Loucy (cell line): ENCODE results near the gene CNNM1.

Source experiments
- H2AFZ ChIP-seq: fragments of 200-600 bp; sonication (generic); 2 replicates; pipeline ENCODE4 v1.6.0; 2016; ENCODE audit warnings: antibody characterized with exemption, mild to moderate bottlenecking, low read length, moderate library complexity
- H3F3A ChIP-seq: fragments of 200-600 bp; 2 replicates; pipeline ENCODE4 v1.6.0; 2016; ENCODE audit warnings: antibody characterized with exemption, low read depth, mild to moderate bottlenecking
- H3K27me3 ChIP-seq: fragments of 200-600 bp; sonication (generic); 2 replicates; pipeline ENCODE4 v1.6.1; 2014; ENCODE audit warnings: low read length, mild to moderate bottlenecking; ENCODE audit not compliant: insufficient read depth, poor library complexity, severe bottlenecking
- H3K36me3 ChIP-seq: fragments of 200-600 bp; sonication (generic); 2 replicates; pipeline ENCODE4 v1.6.1; 2016; ENCODE audit warnings: low read length; ENCODE audit not compliant: insufficient read depth
- H3K4me1 ChIP-seq: fragments of 200-600 bp; sonication (generic); 2 replicates; pipeline ENCODE4 v1.5.1; 2014; ENCODE audit warnings: low read length, mild to moderate bottlenecking; ENCODE audit not compliant: insufficient read depth, poor library complexity, severe bottlenecking
- H3K4me2 ChIP-seq: fragments of 200-600 bp; sonication (generic); 2 replicates; pipeline ENCODE4 v1.6.0; 2014; ENCODE audit warnings: antibody characterized with exemption, low read length, low read depth, mild to moderate bottlenecking; ENCODE audit not compliant: poor library complexity, severe bottlenecking
- H3K4me3 ChIP-seq: fragments of 200-600 bp; sonication (generic); 2 replicates; pipeline ENCODE4 v1.5.1; 2014; ENCODE audit warnings: low read length, mild to moderate bottlenecking, mixed read lengths; ENCODE audit not compliant: poor library complexity, severe bottlenecking
- H3K79me2 ChIP-seq: fragments of 200-600 bp; sonication (generic); 2 replicates; pipeline ENCODE4 v1.6.1; 2014; ENCODE audit warnings: low read length; ENCODE audit not compliant: insufficient read depth
- H3K9ac ChIP-seq: fragments of 200-600 bp; sonication (generic); 2 replicates; pipeline ENCODE4 v1.6.0; 2014; ENCODE audit warnings: mild to moderate bottlenecking, low read depth, low read length, moderate library complexity; ENCODE audit not compliant: poor library complexity, severe bottlenecking
- H3K9me2 ChIP-seq: fragments of 200-600 bp; sonication (generic); replicated peaks from 2 replicates; pipeline ENCODE4 v1.6.1; 2016; ENCODE audit warnings: low read depth, low read length, mixed read lengths
- H3K9me3 ChIP-seq: fragments of 200-600 bp; sonication (generic); 2 replicates; pipeline ENCODE4 v1.6.1; 2014; ENCODE audit warnings: mild to moderate bottlenecking, antibody characterized with exemption, low read length, low read depth; ENCODE audit not compliant: insufficient read depth
- H4K20me1 ChIP-seq: fragments of 200-600 bp; sonication (generic); 2 replicates; pipeline ENCODE4 v1.6.0; 2014; ENCODE audit warnings: antibody characterized with exemption, low read length, mild to moderate bottlenecking; ENCODE audit not compliant: insufficient read depth, poor library complexity, severe bottlenecking
- CTCF ChIP-seq: fragments of 200-600 bp; sonication (generic); conservative IDR thresholded peaks from 2 replicates; pipeline ENCODE4 v1.5.1; 2014; ENCODE audit warnings: mild to moderate bottlenecking, antibody characterized with exemption, low read length
- EZH2phosphoT487 ChIP-seq: fragments of 200-600 bp; IDR thresholded peaks from 2 replicates; pipeline ENCODE4 v1.6.1; 2018; ENCODE audit warnings: antibody characterized with exemption, mild to moderate bottlenecking, moderate library complexity, borderline replicate concordance

The CNNM1 gene

GRCh38 chr10:99369551-99369950 lies 40.4 kb downstream of the CNNM1 start:
- TF ChIP-seq EZH2phosphoT487 (no peak), CTCF (no peak)
- H3K9me2 ChIP-seq: no peaks in the 10 kb centered on the region
- H3K27me3 ChIP-seq: no peaks in the 10 kb centered on the region
- no peaks in the 10 kb centered on the region for H3F3A ChIP-seq
- no peaks in the 10 kb centered on the region for H3K4me1 ChIP-seq
- no peak overlapping the region for H2AFZ ChIP-seq
- H3K4me3 ChIP-seq: no peak overlapping the region
- no peak overlapping the region for H3K9ac ChIP-seq
- H3K4me2 ChIP-seq: no peak overlapping the region
- H3K79me2 ChIP-seq: no peaks in the 10 kb centered on the region
- H3K9me3 ChIP-seq: no peaks in the 10 kb centered on the region
- H3K36me3 ChIP-seq: no peaks in the 10 kb centered on the region
- H4K20me1 ChIP-seq: no peaks in the 10 kb centered on the region

- Histone ChIP-seq H3F3A (no peaks in the 10 kb centered on the region), H3K4me1 (no peaks in the 10 kb centered on the region), H3K9me3 (no peaks in the 10 kb centered on the region), H4K20me1 (no peaks in the 10 kb centered on the region), H3K4me2 (peak overlapping the region; percentile 46), H2AFZ (no peak overlapping the region), H3K9ac (no peak overlapping the region), H3K9me2 (no peaks in the 10 kb centered on the region), H3K27me3 (no peaks in the 10 kb centered on the region), H3K79me2 (no peaks in the 10 kb centered on the region), H3K4me3 (no peak overlapping the region), H3K36me3 (no peaks in the 10 kb centered on the region)
- TF ChIP-seq EZH2phosphoT487: no peak
- peak; percentile 73 for TF ChIP-seq CTCF
Measured at GRCh38 chr10:99370993-99371392, 41.8 kb downstream of the CNNM1 start.

- H3K27me3 ChIP-seq: no peaks in the 10 kb centered on the region
- no peak for TF ChIP-seq EZH2phosphoT487
- TF ChIP-seq CTCF: no peak
- H3K9me2 ChIP-seq: no peaks in the 10 kb centered on the region
- no peaks in the 10 kb centered on the region for H3K36me3 ChIP-seq
- H3K4me1 ChIP-seq: no peaks in the 10 kb centered on the region
- H3K79me2 ChIP-seq: no peaks in the 10 kb centered on the region
- H2AFZ ChIP-seq: no peak overlapping the region
- H4K20me1 ChIP-seq: no peaks in the 10 kb centered on the region
- H3K4me2 ChIP-seq: no peak overlapping the region
- H3F3A ChIP-seq: no peaks in the 10 kb centered on the region
- no peaks in the 10 kb centered on the region for H3K9me3 ChIP-seq
- H3K9ac ChIP-seq: no peak overlapping the region
- no peak overlapping the region for H3K4me3 ChIP-seq
Measured at GRCh38 chr10:99372546-99373271, 43.6 kb downstream of the CNNM1 start.
